ENCODE results near the gene GNA15.

GNA15 gene

GRCh38 chr19:3114811-3115210, 21.0 kb upstream of the GNA15 start:
- Histone ChIP-seq H3K27ac (no peak overlapping the region), H3K36me3 (no peaks in the 10 kb centered on the region), H3K27me3 (no peaks in the 10 kb centered on the region), H3K4me1 (ENCODE audit: control insufficient read depth in 1 of 2, insufficient read depth in 1 of 2, low read depth in 1 of 2, low read length in 1 of 2) (no peaks in the 10 kb centered on the region), H3K4me3 (ENCODE audit: low read depth in 1 of 2, low read length in 1 of 2) (no peak overlapping the region), H3K9me3 (no peaks in the 10 kb centered on the region)
- no peak for TF ChIP-seq CTCF (IDR thresholded peaks at IDR 0.05)

GRCh38 chr19:3115411-3115810, 20.4 kb upstream of the GNA15 start:
- Histone ChIP-seq H3K4me3 (ENCODE audit: low read depth in 1 of 2, low read length in 1 of 2) (no peak overlapping the region), H3K9me3 (no peaks in the 10 kb centered on the region), H3K27me3 (no peaks in the 10 kb centered on the region), H3K36me3 (no peaks in the 10 kb centered on the region), H3K27ac (no peak overlapping the region), H3K4me1 (ENCODE audit: control insufficient read depth in 1 of 2, insufficient read depth in 1 of 2, low read depth in 1 of 2, low read length in 1 of 2) (no peaks in the 10 kb centered on the region)
- TF ChIP-seq CTCF (IDR thresholded peaks at IDR 0.05): no peak

- no peak overlapping the region for H3K27ac ChIP-seq
- no peak for TF ChIP-seq CTCF (IDR thresholded peaks at IDR 0.05)
- no peak overlapping the region for H3K4me3 ChIP-seq (ENCODE audit: low read depth in 1 of 2, low read length in 1 of 2)
- no peaks in the 10 kb centered on the region for H3K4me1 ChIP-seq (ENCODE audit: control insufficient read depth in 1 of 2, insufficient read depth in 1 of 2, low read depth in 1 of 2, low read length in 1 of 2)
- H3K9me3 ChIP-seq: no peaks in the 10 kb centered on the region
- H3K27me3 ChIP-seq: no peaks in the 10 kb centered on the region
- no peaks in the 10 kb centered on the region for H3K36me3 ChIP-seq
These were observed 19.8 kb upstream of the GNA15 start for GRCh38 chr19:3115916-3116602.

GRCh38 chr19:3116621-3117020, 19.2 kb upstream of the GNA15 start:
- Histone ChIP-seq H3K4me3 (ENCODE audit: low read depth in 1 of 2, low read length in 1 of 2) (no peak overlapping the region), H3K27ac (no peak overlapping the region), H3K4me1 (ENCODE audit: control insufficient read depth in 1 of 2, insufficient read depth in 1 of 2, low read depth in 1 of 2, low read length in 1 of 2) (no peaks in the 10 kb centered on the region), H3K9me3 (no peaks in the 10 kb centered on the region), H3K27me3 (no peaks in the 10 kb centered on the region), H3K36me3 (no peaks in the 10 kb centered on the region)
- TF ChIP-seq CTCF (IDR thresholded peaks at IDR 0.05): no peak

- no peaks in the 10 kb centered on the region for H3K9me3 ChIP-seq
- no peaks in the 10 kb centered on the region for H3K4me1 ChIP-seq (ENCODE audit: control insufficient read depth in 1 of 2, insufficient read depth in 1 of 2, low read depth in 1 of 2, low read length in 1 of 2)
- no peak overlapping the region for H3K27ac ChIP-seq
- TF ChIP-seq CTCF (IDR thresholded peaks at IDR 0.05): no peak
- no peak overlapping the region for H3K4me3 ChIP-seq (ENCODE audit: low read depth in 1 of 2, low read length in 1 of 2)
- no peaks in the 10 kb centered on the region for H3K36me3 ChIP-seq
- no peaks in the 10 kb centered on the region for H3K27me3 ChIP-seq
These were observed 18.1 kb upstream of the GNA15 start for GRCh38 chr19:3117716-3118115.
